ENCODE data around the gene DAAM1.
A peak's percentile ranks its signal among the peaks of the same experiment; 100 is the strongest.

The DAAM1 gene

GRCh38 chr14:59370158-59370742 lies 181.8 kb downstream of the DAAM1 start:
- H3K4me3 ChIP-seq = no peak overlapping the region
- peak overlapping the region in 1 of 2 donors; percentile 25 for H3K27ac ChIP-seq
- TF ChIP-seq CTCF (IDR thresholded peaks at IDR 0.05) = no peak
- DNase-seq (ENCODE audit: low spot score) = no peak

GRCh38 chr14:59371771-59372170 lies 183.3 kb downstream of the DAAM1 start:
- no peak for DNase-seq (ENCODE audit: low spot score)
- TF ChIP-seq CTCF (IDR thresholded peaks at IDR 0.05) = no peak
- H3K4me3 ChIP-seq = no peak overlapping the region
- peak overlapping the region in 1 of 2 donors; percentile 66 for H3K27ac ChIP-seq

GRCh38 chr14:59374048-59374447 lies 185.6 kb downstream of the DAAM1 start:
- DNase-seq (ENCODE audit: low spot score) = no peak
- no peak overlapping the region for H3K4me3 ChIP-seq
- peak overlapping the region in 1 of 2 donors; percentile 36 for H3K27ac ChIP-seq
- TF ChIP-seq CTCF (IDR thresholded peaks at IDR 0.05) = no peak

GRCh38 chr14:59376686-59377085 lies 188.2 kb downstream of the DAAM1 start:
- Histone ChIP-seq H3K4me3 (no peak overlapping the region), H3K27ac (peak overlapping the region in 1 of 2 donors; percentile 59)
- no peak for DNase-seq (ENCODE audit: low spot score)
- TF ChIP-seq CTCF (IDR thresholded peaks at IDR 0.05) = no peak

- TF ChIP-seq CTCF (IDR thresholded peaks at IDR 0.05) = no peak
- DNase-seq (ENCODE audit: low spot score) = no peak
- peak overlapping the region in 1 of 2 donors; percentile 59 for H3K27ac ChIP-seq
- no peak overlapping the region for H3K4me3 ChIP-seq
These were observed 189.0 kb downstream of the DAAM1 start for GRCh38 chr14:59377491-59377890.

GRCh38 chr14:59377991-59378601 lies 189.6 kb downstream of the DAAM1 start:
- H3K27ac ChIP-seq = peak overlapping the region in 1 of 2 donors; percentile 59
- DNase-seq (ENCODE audit: low spot score) = no peak

More at GRCh38 chr14:59377991-59378601, 189.6 kb downstream of the DAAM1 start:
- no peak overlapping the region for H3K4me3 ChIP-seq
- TF ChIP-seq CTCF (IDR thresholded peaks at IDR 0.05) = no peak

Measured in coronary artery (tissue), 2 donors.